ENCODE results near the gene ADORA2A.

Gene ADORA2A

DNA sequence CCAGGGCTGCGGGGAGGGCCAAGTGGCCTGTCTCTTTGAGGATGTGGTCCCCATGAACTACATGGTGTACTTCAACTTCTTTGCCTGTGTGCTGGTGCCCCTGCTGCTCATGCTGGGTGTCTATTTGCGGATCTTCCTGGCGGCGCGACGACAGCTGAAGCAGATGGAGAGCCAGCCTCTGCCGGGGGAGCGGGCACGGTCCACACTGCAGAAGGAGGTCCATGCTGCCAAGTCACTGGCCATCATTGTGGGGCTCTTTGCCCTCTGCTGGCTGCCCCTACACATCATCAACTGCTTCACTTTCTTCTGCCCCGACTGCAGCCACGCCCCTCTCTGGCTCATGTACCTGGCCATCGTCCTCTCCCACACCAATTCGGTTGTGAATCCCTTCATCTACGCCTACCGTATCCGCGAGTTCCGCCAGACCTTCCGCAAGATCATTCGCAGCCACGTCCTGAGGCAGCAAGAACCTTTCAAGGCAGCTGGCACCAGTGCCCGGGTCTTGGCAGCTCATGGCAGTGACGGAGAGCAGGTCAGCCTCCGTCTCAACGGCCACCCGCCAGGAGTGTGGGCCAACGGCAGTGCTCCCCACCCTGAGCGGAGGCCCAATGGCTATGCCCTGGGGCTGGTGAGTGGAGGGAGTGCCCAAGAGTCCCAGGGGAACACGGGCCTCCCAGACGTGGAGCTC is 13.5 kb downstream of the ADORA2A start:
- Histone ChIP-seq H3K79me2 (ENCODE audit: control insufficient read depth, low read length) (peaks cover 39% of the 10 kb centered on the region), H4K20me1 (ENCODE audit: control insufficient read depth, insufficient read depth, low read depth, low read length) (peaks cover 4% of the 10 kb centered on the region), H3K4me2 (ENCODE audit: low read length) (no peak overlapping the region), H3K9me2 (replicated peaks; ENCODE audit: control insufficient read depth, low read length) (no peaks in the 10 kb centered on the region), H3K4me1 (ENCODE audit: control insufficient read depth, low read length) (peaks cover 33% of the 10 kb centered on the region), H3K27me3 (ENCODE audit: control insufficient read depth, low read length) (no peaks in the 10 kb centered on the region), H3K36me3 (ENCODE audit: control insufficient read depth, low read length) (peaks cover 72% of the 10 kb centered on the region), H3K27ac (ENCODE audit: low read depth, low read length) (no peak overlapping the region), H3K4me3 (ENCODE audit: low read length) (no peak overlapping the region), H3K9me3 (ENCODE audit: control insufficient read depth, insufficient read depth, low read length) (no peaks in the 10 kb centered on the region), H3F3A (ENCODE audit: control insufficient read depth, insufficient read depth) (peaks cover 22% of the 10 kb centered on the region)
- TF ChIP-seq, protein P1, sequence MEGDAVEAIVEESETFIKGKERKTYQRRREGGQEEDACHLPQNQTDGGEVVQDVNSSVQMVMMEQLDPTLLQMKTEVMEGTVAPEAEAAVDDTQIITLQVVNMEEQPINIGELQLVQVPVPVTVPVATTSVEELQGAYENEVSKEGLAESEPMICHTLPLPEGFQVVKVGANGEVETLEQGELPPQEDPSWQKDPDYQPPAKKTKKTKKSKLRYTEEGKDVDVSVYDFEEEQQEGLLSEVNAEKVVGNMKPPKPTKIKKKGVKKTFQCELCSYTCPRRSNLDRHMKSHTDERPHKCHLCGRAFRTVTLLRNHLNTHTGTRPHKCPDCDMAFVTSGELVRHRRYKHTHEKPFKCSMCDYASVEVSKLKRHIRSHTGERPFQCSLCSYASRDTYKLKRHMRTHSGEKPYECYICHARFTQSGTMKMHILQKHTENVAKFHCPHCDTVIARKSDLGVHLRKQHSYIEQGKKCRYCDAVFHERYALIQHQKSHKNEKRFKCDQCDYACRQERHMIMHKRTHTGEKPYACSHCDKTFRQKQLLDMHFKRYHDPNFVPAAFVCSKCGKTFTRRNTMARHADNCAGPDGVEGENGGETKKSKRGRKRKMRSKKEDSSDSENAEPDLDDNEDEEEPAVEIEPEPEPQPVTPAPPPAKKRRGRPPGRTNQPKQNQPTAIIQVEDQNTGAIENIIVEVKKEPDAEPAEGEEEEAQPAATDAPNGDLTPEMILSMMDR (IDR thresholded peaks at IDR 0.05; ENCODE audit: low read depth, low read length, poor library complexity, severe bottlenecking) = no peak
- TF ChIP-seq EZH2phosphoT487 (IDR thresholded peaks at IDR 0.05; ENCODE audit: borderline replicate concordance, low read length) = no peak

DNA sequence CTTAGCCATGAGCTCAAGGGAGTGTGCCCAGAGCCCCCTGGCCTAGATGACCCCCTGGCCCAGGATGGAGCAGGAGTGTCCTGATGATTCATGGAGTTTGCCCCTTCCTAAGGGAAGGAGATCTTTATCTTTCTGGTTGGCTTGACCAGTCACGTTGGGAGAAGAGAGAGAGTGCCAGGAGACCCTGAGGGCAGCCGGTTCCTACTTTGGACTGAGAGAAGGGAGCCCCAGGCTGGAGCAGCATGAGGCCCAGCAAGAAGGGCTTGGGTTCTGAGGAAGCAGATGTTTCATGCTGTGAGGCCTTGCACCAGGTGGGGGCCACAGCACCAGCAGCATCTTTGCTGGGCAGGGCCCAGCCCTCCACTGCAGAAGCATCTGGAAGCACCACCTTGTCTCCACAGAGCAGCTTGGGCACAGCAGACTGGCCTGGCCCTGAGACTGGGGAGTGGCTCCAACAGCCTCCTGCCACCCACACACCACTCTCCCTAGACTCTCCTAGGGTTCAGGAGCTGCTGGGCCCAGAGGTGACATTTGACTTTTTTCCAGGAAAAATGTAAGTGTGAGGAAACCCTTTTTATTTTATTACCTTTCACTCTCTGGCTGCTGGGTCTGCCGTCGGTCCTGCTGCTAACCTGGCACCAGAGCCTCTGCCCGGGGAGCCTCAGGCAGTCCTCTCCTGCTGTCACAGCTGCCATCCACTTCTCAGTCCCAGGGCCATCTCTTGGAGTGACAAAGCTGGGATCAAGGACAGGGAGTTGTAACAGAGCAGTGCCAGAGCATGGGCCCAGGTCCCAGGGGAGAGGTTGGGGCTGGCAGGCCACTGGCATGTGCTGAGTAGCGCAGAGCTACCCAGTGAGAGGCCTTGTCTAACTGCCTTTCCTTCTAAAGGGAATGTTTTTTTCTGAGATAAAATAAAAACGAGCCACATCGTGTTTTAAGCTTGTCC is 14.3 kb downstream of the ADORA2A start:
- peaks cover 17% of the 10 kb centered on the region for H3F3A ChIP-seq (ENCODE audit: control insufficient read depth, insufficient read depth)
- H3K4me2 ChIP-seq (ENCODE audit: low read length) = no peak overlapping the region
- no peaks in the 10 kb centered on the region for H3K27me3 ChIP-seq (ENCODE audit: control insufficient read depth, low read length)
- no peaks in the 10 kb centered on the region for H3K9me3 ChIP-seq (ENCODE audit: control insufficient read depth, insufficient read depth, low read length)
- H3K4me3 ChIP-seq (ENCODE audit: low read length) = no peak overlapping the region
- peaks cover 64% of the 10 kb centered on the region for H3K36me3 ChIP-seq (ENCODE audit: control insufficient read depth, low read length)
- H3K9me2 ChIP-seq (replicated peaks; ENCODE audit: control insufficient read depth, low read length) = no peaks in the 10 kb centered on the region
- peaks cover 31% of the 10 kb centered on the region for H3K79me2 ChIP-seq (ENCODE audit: control insufficient read depth, low read length)
- no peak for TF ChIP-seq EZH2phosphoT487 (IDR thresholded peaks at IDR 0.05; ENCODE audit: borderline replicate concordance, low read length)
- H4K20me1 ChIP-seq (ENCODE audit: control insufficient read depth, insufficient read depth, low read depth, low read length) = peaks cover 4% of the 10 kb centered on the region
- no peak overlapping the region for H3K27ac ChIP-seq (ENCODE audit: low read depth, low read length)
- H3K4me1 ChIP-seq (ENCODE audit: control insufficient read depth, low read length) = peaks cover 25% of the 10 kb centered on the region

DNA sequence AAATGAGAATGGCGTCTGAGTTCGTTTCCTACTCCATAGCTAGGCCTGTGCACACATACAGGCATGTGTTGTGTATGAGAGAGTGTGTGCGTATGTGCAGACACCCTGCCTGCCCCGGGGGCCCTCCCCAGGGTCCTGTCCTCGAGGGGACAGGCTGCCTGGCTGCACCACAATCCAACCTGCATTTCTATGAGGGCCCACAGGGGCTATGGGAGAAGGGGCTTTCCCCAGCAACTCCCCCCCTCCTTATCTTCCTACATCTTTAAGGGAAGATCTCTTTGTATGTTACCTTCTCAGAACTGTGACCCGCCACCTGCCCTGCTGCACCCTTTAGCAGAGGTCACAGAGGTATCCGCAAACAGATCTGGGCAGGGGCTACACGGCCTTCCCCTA is 14.9 kb downstream of the ADORA2A start:
- Histone ChIP-seq H4K20me1 (ENCODE audit: control insufficient read depth, insufficient read depth, low read depth, low read length) (peaks cover 4% of the 10 kb centered on the region), H3K9me2 (replicated peaks; ENCODE audit: control insufficient read depth, low read length) (no peaks in the 10 kb centered on the region), H3K27ac (ENCODE audit: low read depth, low read length) (no peak overlapping the region), H3K4me2 (ENCODE audit: low read length) (no peak overlapping the region), H3K4me1 (ENCODE audit: control insufficient read depth, low read length) (peaks cover 18% of the 10 kb centered on the region), H3K4me3 (ENCODE audit: low read length) (no peak overlapping the region), H3K9me3 (ENCODE audit: control insufficient read depth, insufficient read depth, low read length) (no peaks in the 10 kb centered on the region), H3K27me3 (ENCODE audit: control insufficient read depth, low read length) (no peaks in the 10 kb centered on the region), H3F3A (ENCODE audit: control insufficient read depth, insufficient read depth) (peaks cover 10% of the 10 kb centered on the region), H3K36me3 (ENCODE audit: control insufficient read depth, low read length) (peaks cover 58% of the 10 kb centered on the region), H3K79me2 (ENCODE audit: control insufficient read depth, low read length) (peaks cover 25% of the 10 kb centered on the region)
- TF ChIP-seq EZH2phosphoT487 (IDR thresholded peaks at IDR 0.05; ENCODE audit: borderline replicate concordance, low read length) = no peak
- TF ChIP-seq, protein P1 (IDR thresholded peaks at IDR 0.05; ENCODE audit: low read depth, low read length, poor library complexity, severe bottlenecking) = no peak
